HepG2 (cell line): ENCODE measurements around the gene SCP2. TPM values are rescaled to one million over a fixed set of nuclear protein-coding genes. Genes with fewer than 3 reads are reported as not detected.

Experiments
- ATAC-seq: fragments of 200-7000 bp; cut with Tn5 transposase; 3 replicates; pipeline ENCODE4 v1.9.1; 2020; ENCODE audit warnings: mild to moderate bottlenecking, moderate library complexity
- BruUV-seq: library from RNA; stranded (reverse); fragments of 400-500 nt; replicated peaks from 2 replicates; lab custom pipeline; 2021; lab: Mats Ljungman, UMichigan
- CTCF ChIA-PET: fragments of 300-600 bp; formaldehyde crosslinking; extraction: SDS; loops from one replicate; lab custom pipeline; 2021; ENCODE audit warnings: low total read pairs, inconsistent platforms, low intra/inter-chr PET ratio; lab: Yijun Ruan, JAX
- POLR2A ChIA-PET: fragments of 350-600 bp; sonication (Branson Sonifier 250); formaldehyde crosslinking; loops from one replicate; lab custom pipeline; 2020; ENCODE audit warnings: antibody characterized with exemption, inconsistent platforms; lab: Yijun Ruan, JAX
- DNase-seq: peaks from one replicate; pipeline ENCODE4 v3.0.0-alpha.2; 2015; ENCODE audit warnings: low spot score
- FAIRE-seq: peaks from 3 replicates; lab custom pipeline; 2011; peaks lifted over from hg19 to GRCh38; lab: Jason Lieb, UNC
- H2AFZ ChIP-seq: one replicate; pipeline ENCODE4 v1.6.1; 2011; ENCODE audit warnings: low read length, inconsistent platforms
- H3K27ac ChIP-seq: fragments of 300-600 bp; 3 replicates; pipeline ENCODE4 v1.8.0; 2011; ENCODE audit warnings: mixed run types, mild to moderate bottlenecking, mixed read lengths, low read length, inconsistent platforms; ENCODE audit not compliant: insufficient read depth; ENCODE audit errors: extremely low read length
- H3K27me3 ChIP-seq, 2 experiments: fragments of 200-600 bp in 1 of 2; 2 replicates in 1 of 2; 3 replicates in 1 of 2; pipeline versions ENCODE4 v1.6.0 to v1.8.0; 2011; ENCODE audit warnings: low read length in 2 of 2, mild to moderate bottlenecking in 2 of 2, moderate library complexity in 2 of 2, inconsistent platforms in 1 of 2; ENCODE audit not compliant: insufficient read depth in 2 of 2, control insufficient read depth in 1 of 2
- H3K36me3 ChIP-seq, 2 experiments: fragments of 200-600 bp in 1 of 2; replicated peaks in 1 of 2; 2 replicates in 1 of 2; 3 replicates in 1 of 2; pipeline versions ENCODE4 v1.5.1 to v1.8.0; 2011; ENCODE audit warnings: low read length in 2 of 2, inconsistent platforms in 1 of 2; ENCODE audit not compliant: insufficient read depth in 2 of 2, control insufficient read depth in 1 of 2
- H3K4me1 ChIP-seq: 2 replicates; pipeline ENCODE4 v1.5.1; 2012; ENCODE audit warnings: low read length, inconsistent platforms; ENCODE audit not compliant: insufficient read depth
- H3K4me2 ChIP-seq: 2 replicates; pipeline ENCODE4 v1.6.0; 2011; ENCODE audit warnings: low read depth, low read length, inconsistent platforms
- H3K4me3 ChIP-seq, 3 experiments: fragments of 200-600 bp in 1 of 3; sonication (generic), shearing (Covaris generic) in 1 of 3; replicated peaks in 1 of 3; 2 replicates each; pipeline ENCODE4 v1.5.1; 2011 to 2016; ENCODE audit warnings: low read length in 3 of 3, inconsistent platforms in 2 of 3, low read depth in 2 of 3, mild to moderate bottlenecking in 2 of 3, control low read depth in 1 of 3, mixed read lengths in 1 of 3; ENCODE audit not compliant: insufficient read depth in 1 of 3
- H3K79me2 ChIP-seq: one replicate; pipeline ENCODE4 v1.6.1; 2011; ENCODE audit warnings: low read length, inconsistent platforms; ENCODE audit not compliant: insufficient read depth
- H3K9ac ChIP-seq: 2 replicates; pipeline ENCODE4 v1.6.0; 2011; ENCODE audit warnings: mild to moderate bottlenecking, low read depth, low read length, inconsistent platforms; ENCODE audit not compliant: insufficient read depth
- H3K9me3 ChIP-seq: 2 replicates; pipeline ENCODE4 v1.5.1; 2012; ENCODE audit warnings: mild to moderate bottlenecking, low read length
- H4K20me1 ChIP-seq: 2 replicates; pipeline ENCODE4 v1.6.0; 2011; ENCODE audit warnings: inconsistent platforms, mild to moderate bottlenecking, low read length, moderate library complexity; ENCODE audit not compliant: insufficient read depth
- ATF6 ChIP-seq: sonication (generic); formaldehyde crosslinking; conservative IDR thresholded peaks from 2 replicates; pipeline ENCODE4 v1.4.0; 2020; ENCODE audit warnings: missing genetic modification reagents
- FOXM1 ChIP-seq: sonication (generic); formaldehyde crosslinking; IDR thresholded peaks from 2 replicates; pipeline ENCODE4 v1.5.0; 2020; ENCODE audit warnings: missing genetic modification reagents
- KDM5B ChIP-seq: sonication (generic); formaldehyde crosslinking; IDR thresholded peaks from 2 replicates; pipeline ENCODE4 v1.4.0; 2020; ENCODE audit warnings: missing genetic modification reagents, mild to moderate bottlenecking, borderline replicate concordance
- MEIS2 ChIP-seq: sonication (generic); formaldehyde crosslinking; IDR thresholded peaks from 2 replicates; pipeline ENCODE4 v1.9.0; 2021; ENCODE audit warnings: mild to moderate bottlenecking, missing genetic modification reagents
- NR0B2 ChIP-seq: sonication (generic); formaldehyde crosslinking; IDR thresholded peaks from 2 replicates; pipeline ENCODE4 v1.4.0; 2020; ENCODE audit warnings: mild to moderate bottlenecking, missing genetic modification reagents
- ZNF44 ChIP-seq: sonication (generic); formaldehyde crosslinking; IDR thresholded peaks from 2 replicates; pipeline ENCODE4 v1.5.1; 2020; ENCODE audit warnings: mild to moderate bottlenecking, missing genetic modification reagents
- ZNF441 ChIP-seq: sonication (generic); formaldehyde crosslinking; IDR thresholded peaks from 2 replicates; pipeline ENCODE4 v1.7.0; 2021; ENCODE audit warnings: missing genetic modification reagents, borderline replicate concordance
- ZNF512B ChIP-seq: sonication (generic); formaldehyde crosslinking; IDR thresholded peaks from 2 replicates; pipeline ENCODE4 v1.5.1; 2020; ENCODE audit warnings: missing genetic modification reagents, mild to moderate bottlenecking, borderline replicate concordance
- ZNF530 ChIP-seq: sonication (generic); formaldehyde crosslinking; IDR thresholded peaks from 2 replicates; pipeline ENCODE4 v1.5.0; 2020; ENCODE audit warnings: low read depth, mild to moderate bottlenecking, missing genetic modification reagents
- ZNF598 ChIP-seq: sonication (generic); formaldehyde crosslinking; IDR thresholded peaks from 2 replicates; pipeline ENCODE4 v1.5.1; 2020; ENCODE audit warnings: mild to moderate bottlenecking, missing genetic modification reagents, borderline replicate concordance
- ZNF749 ChIP-seq: sonication (generic); formaldehyde crosslinking; IDR thresholded peaks from 2 replicates; pipeline ENCODE4 v1.8.0; 2022; ENCODE audit warnings: mild to moderate bottlenecking, missing genetic modification reagents, moderate library complexity, borderline replicate concordance
- ZNF879 ChIP-seq: sonication (generic); formaldehyde crosslinking; IDR thresholded peaks from 2 replicates; pipeline ENCODE4 v1.8.1; 2023; ENCODE audit warnings: missing genetic modification reagents
- WGBS: methylation state at CpG from one replicate; pipeline ENCODE4 v1.1.6; 2017; ENCODE audit warnings: low lambda C conversion rate; 5-methylcytosine and 5-hydroxymethylcytosine counted together
- in situ Hi-C: cut with HindIII; loops from 2 replicates; pipeline ENCODE4 v1.10.0; 2017; ENCODE audit warnings: low pct_unique_long_range_greater_than_20kb; ENCODE audit not compliant: extremely low pct_ligation_motif_present
- intact Hi-C: fragments of 100-400 bp; cut with micrococcal nuclease; formaldehyde crosslinking; loops from one replicate; pipeline ENCODE4 v1.10.0; 2022; ENCODE audit not compliant: unreplicated experiment
- polyA plus RNA-seq, 8 experiments: library from polyadenylated mRNA; depleted of rRNA in 3 of 8; stranded (reverse) in 7 of 8; unstranded in 1 of 8; fragments of >200 nt; fragmentation: Illumina TruSeq in 4 of 8; extraction: Trizol in 4 of 8; gene quantifications; 2 replicates each; pipeline versions ENCODE4 v1.2.1 to v1.2.3, GENCODE V29; 2011 to 2016; ENCODE audit warnings: low read depth in 4 of 8, missing spikeins in 1 of 8, mixed read lengths in 1 of 8; ENCODE audit not compliant: insufficient read depth in 1 of 8
- total RNA-seq, 5 experiments: library from RNA; depleted of rRNA; stranded (reverse); fragments of >200 nt; fragmentation: Illumina TruSeq; extraction: Trizol; gene quantifications; 2 replicates each; pipeline ENCODE4 v1.2.3, GENCODE V29; 2016; ENCODE audit warnings: low read depth in 1 of 5
- TF ChIP-seq, protein P1 (sequence below): sonication (generic); formaldehyde crosslinking; IDR thresholded peaks from 2 replicates; pipeline ENCODE4 v1.4.0; 2020; ENCODE audit warnings: missing genetic modification reagents, borderline replicate concordance

The SCP2 gene
- total and polyA plus RNA-seq, 2 of the 13 experiments (the other 11 are each of a cell fraction or from before 2014, with no cell fraction given): 59.0 to 133 TPM

DNA sequence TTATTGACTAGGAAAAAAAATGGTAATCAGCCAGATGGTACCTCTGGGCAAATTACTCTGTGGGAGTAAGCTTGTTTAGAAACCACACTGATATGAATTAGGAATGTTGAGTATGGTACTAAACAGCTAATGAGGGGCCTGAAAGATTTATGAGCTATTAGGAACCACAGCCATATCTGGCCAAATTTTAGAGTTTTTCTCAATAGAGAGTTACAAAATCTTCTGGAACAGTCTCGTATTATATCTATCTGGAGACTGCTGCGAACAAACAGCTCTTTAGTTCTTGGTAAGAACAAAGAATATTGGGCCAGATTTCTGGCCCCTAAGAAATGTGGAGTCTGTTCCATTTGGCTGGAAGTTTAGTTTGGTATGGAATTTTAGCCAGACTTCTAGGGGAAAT is 130.1 kb downstream of the SCP2 start:
- ChIA-PET CTCF (no interaction called here), POLR2A (no interaction called here)
- no peaks in the 10 kb centered on the region for H3K4me1 ChIP-seq
- no peaks in the 10 kb centered on the region for H3K79me2 ChIP-seq
- H2AFZ ChIP-seq: no peak overlapping the region
- no peak for ATAC-seq
- H4K20me1 ChIP-seq: no peaks in the 10 kb centered on the region
- H3K4me3 ChIP-seq: no peak overlapping the region
- H3K9ac ChIP-seq: no peak overlapping the region
- in situ Hi-C loops: no loop called here
- intact Hi-C loops: no loop called here
- H3K27me3 ChIP-seq: peaks cover 0 to 6% of the 10 kb centered on the region in 2 experiments; a peak in 2 of 5 replicates
- no peaks in the 10 kb centered on the region for H3K9me3 ChIP-seq
- H3K27ac ChIP-seq: no peak overlapping the region
- FAIRE-seq: no peak
- no TSS peak for BruUV-seq
- no peak overlapping the region for H3K4me2 ChIP-seq
- no peak for DNase-seq
- WGBS: 90% methylated on average over 2 of the region's 2 CpGs
- TF ChIP-seq ZNF749 (CRISPR knock-in tag) (no peak), ZNF598 (no peak), MEIS2 (CRISPR knock-in tag) (no peak), ZNF44 (no peak), NR0B2 (CRISPR knock-in tag) (no peak), ATF6 (CRISPR knock-in tag) (no peak), ZNF530 (CRISPR knock-in tag) (no peak), ZNF879 (CRISPR knock-in tag) (no peak), KDM5B (CRISPR knock-in tag) (no peak), FOXM1 (no peak), ZNF512B (CRISPR knock-in tag) (no peak), ZNF441 (no peak)
- TF ChIP-seq, protein P1, sequence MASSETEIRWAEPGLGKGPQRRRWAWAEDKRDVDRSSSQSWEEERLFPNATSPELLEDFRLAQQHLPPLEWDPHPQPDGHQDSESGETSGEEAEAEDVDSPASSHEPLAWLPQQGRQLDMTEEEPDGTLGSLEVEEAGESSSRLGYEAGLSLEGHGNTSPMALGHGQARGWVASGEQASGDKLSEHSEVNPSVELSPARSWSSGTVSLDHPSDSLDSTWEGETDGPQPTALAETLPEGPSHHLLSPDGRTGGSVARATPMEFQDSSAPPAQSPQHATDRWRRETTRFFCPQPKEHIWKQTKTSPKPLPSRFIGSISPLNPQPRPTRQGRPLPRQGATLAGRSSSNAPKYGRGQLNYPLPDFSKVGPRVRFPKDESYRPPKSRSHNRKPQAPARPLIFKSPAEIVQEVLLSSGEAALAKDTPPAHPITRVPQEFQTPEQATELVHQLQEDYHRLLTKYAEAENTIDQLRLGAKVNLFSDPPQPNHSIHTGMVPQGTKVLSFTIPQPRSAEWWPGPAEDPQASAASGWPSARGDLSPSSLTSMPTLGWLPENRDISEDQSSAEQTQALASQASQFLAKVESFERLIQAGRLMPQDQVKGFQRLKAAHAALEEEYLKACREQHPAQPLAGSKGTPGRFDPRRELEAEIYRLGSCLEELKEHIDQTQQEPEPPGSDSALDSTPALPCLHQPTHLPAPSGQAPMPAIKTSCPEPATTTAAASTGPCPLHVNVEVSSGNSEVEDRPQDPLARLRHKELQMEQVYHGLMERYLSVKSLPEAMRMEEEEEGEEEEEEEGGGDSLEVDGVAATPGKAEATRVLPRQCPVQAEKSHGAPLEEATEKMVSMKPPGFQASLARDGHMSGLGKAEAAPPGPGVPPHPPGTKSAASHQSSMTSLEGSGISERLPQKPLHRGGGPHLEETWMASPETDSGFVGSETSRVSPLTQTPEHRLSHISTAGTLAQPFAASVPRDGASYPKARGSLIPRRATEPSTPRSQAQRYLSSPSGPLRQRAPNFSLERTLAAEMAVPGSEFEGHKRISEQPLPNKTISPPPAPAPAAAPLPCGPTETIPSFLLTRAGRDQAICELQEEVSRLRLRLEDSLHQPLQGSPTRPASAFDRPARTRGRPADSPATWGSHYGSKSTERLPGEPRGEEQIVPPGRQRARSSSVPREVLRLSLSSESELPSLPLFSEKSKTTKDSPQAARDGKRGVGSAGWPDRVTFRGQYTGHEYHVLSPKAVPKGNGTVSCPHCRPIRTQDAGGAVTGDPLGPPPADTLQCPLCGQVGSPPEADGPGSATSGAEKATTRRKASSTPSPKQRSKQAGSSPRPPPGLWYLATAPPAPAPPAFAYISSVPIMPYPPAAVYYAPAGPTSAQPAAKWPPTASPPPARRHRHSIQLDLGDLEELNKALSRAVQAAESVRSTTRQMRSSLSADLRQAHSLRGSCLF (CRISPR knock-in tag): no peak
- peaks cover 0 to 4% of the 10 kb centered on the region in 2 experiments; a peak in 1 of 5 replicates for H3K36me3 ChIP-seq
